HG02884 (cell line): ENCODE measurements around the gene P2RY10.
"Not testable (repeated sequence)": the region's sequence is repeated elsewhere in the genome, so short reads cannot be mapped to it uniquely, and the experiment has no call there.

Experiments used
- ATAC-seq: cut with Tn5 transposase; IDR thresholded peaks from one replicate; pipeline ENCODE4 v1.9.1; 2021; ENCODE audit warnings: mild to moderate bottlenecking, moderate library complexity; ENCODE audit not compliant: unreplicated experiment

Gene P2RY10

GRCh38 chrX:78945186-78945912 lies at the start of gene P2RY10:
Gene P2RY10, plus strand, starts transcription at chrX:78945391. Its CDS starts 15,130 bp downstream, at chrX:78960521.
- ATAC-seq: peak; percentile 51

GRCh38 chrX:78922754-78923153 lies 22.4 kb upstream of the P2RY10 start:
- no peak for ATAC-seq

DNA sequence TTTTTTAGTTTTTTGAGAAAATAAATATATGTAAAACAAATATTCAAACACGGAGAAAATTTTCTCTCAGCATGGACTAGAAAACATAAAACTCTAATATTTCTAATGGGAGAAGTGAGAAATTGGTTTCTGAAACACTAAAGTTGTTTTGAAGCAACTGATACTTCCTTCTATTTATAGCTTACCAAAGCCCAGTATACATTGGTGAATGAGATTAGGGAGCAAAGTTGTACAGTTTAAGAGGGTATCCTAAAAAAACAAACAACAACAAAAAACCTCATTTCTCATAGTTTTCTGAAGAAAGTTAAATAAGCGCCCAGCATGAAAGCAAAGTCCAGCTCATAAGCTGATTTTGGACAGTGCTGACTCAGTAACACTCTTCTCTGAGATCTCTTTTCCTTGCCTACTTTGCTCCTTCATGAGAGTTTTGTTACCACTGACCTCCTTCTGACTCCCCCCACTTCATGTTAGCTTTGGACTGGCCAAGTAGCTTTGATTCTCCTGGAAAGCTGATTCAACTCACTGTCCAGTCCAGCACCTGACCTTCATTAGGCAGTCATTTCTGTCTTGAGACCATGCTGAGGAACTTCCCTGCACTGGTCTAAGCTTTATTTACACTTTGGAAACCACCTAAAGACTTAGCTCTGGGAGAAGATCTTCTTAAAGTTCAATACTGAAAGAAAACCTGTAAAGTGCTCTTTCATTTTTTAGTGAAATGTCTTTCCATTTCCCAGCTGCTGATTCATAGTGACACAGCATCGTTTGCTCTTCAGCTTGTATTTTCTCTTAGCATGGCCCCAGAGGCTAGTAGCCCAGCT lies 21.8 kb upstream of the P2RY10 start:
- peak; percentile 93 for ATAC-seq

DNA sequence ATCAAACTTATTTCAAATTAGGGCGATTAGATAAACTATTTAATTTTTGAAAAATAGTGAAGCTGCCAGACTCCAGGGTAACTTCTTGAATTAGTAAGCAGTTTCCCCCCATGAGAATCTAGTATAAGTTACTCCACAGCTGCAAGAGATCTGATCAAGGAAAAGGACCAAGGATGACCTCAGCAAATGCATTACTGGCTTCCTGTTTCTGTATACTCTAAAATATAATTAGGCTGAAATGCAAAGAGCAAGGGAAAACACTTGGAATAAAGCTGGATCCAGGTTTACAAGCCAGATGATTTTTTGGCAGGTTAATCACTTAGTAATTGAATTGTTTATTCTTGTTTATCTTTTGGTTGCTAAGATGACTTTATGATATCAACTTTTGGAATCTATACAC lies 13.4 kb upstream of the P2RY10 start:
- no peak for ATAC-seq

DNA sequence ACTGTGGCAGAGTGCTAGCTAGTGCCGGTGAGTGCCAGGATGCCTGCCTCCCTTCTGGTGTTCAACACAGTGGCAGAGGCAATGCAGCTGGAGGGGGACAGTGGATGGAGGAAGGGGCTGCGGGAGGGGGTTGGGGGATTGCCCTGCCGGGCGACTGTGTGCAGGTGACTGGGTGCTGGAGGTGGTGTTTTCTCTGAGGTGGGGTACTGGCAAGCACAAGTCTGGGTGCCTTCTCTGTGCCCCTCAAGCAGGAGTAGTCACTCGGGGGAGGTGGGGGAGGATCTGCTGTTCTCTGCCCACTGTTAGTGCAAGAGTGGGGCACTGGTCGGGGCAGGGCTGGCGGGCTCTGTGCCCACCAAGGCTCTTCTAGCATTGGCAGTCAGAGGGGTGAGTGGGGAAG lies 10.3 kb upstream of the P2RY10 start:
- no peak for ATAC-seq

GRCh38 chrX:78944351-78944750 lies 840 bp upstream of the P2RY10 start:
- ATAC-seq: no peak

DNA sequence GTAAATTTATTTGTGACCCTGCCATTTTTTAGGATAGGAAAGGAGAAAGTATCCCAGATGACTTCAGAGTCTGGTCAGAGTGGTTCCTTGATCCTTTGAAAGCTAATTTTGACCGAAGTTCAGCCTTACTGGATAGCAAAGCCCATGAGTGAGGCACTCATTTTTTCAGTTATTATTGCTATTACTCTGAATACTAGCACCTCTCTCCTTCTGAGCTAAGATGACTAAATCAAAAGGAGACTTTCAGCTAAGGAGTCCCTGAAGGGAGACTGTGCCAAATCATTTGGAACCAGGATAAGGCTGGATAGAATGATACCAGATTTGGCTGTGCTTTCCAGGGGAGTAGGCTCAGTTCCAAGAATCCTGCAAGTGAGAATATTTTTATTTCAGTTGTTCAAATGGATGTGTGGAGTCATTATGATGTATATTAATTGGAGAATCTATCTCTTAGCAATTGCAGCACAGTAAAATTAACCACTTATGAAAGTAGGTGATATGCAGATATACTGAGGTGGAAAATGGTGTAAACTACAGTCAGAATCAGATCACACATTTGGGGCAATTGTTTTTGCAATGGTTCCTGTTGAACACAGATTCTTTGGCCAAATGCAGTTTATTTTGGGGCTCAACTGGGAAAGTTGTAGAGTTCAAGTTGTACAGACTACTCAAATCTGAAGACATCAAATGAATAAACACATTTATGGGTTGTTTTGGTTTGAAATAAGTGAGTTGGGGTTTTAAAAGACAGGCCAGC lies 1.2 kb downstream of the P2RY10 start:
- no peak for ATAC-seq

DNA sequence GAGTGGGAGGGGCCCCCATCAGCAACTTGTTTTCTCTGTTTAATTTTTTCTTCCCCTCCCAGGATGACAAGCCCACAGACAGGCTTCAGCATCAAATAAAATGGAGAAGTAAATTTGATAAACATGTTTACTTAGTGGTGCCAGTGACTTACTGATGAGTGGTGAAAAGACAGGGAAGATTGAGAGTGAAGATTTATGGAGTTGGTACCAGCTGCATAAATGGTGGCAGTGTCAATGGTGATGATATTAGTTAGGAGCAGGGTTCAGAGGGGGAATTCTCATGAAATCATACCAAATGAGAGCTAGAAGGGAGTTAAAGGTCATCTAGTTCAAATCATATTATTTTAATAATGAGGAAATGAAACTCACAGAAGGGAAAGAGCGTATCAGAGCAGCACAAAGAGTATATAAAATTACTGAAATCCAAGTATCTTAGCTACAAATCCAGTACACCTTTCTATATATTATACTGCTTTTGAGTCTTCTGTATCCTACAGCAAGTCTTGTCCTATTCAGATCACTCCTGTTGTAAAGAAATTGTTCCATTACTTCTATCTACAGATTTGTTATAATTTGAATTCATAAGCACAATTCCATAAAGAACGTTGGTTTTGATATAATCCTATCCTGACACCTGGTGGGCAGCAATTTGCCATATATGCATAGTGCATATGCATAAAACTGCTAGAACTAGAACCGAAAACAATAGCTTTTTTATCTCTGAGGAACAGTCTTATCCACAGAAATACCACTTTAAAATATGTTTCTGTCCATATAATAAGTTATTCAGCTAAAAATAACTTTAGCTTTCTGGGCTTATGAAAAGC lies 5.0 kb downstream of the P2RY10 start:
- no peak for ATAC-seq

DNA sequence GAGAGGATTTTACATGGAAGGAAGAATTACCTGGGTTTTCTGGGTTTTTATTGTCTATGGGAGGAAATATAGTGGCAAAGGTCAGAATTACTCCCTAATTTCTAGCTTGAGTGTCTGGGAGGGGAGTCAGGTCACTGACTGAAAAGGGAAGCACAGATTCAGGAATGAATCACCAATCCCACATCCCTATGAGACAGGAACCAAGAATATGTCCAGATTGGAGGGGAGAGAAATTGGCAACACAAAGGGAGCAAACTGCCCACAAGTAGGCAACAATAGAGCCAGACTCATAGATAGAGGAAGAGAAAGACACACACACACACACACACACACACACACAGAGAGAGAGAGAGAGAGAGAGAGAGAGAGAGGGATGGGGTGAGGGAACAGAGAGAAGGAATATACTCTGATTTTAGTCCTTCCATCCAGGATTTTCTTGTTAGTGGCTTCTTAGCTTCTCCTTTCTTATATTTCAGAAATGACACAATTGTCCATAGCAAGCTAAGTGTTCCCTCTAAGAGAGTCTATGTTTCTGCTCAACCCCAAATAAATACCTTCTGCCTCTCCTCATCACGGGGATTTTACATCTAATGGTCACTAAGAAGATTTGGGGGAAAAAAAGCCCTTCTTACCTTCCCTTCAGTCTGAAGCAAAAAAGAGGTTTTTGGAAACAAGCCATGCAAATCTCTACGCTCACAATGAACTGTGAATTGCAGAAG lies 12.0 kb downstream of the P2RY10 start:
- ATAC-seq: peak; percentile 3

- peak; percentile 75 for ATAC-seq
Measured at GRCh38 chrX:78957768-78958130, 12.6 kb downstream of the P2RY10 start.

DNA sequence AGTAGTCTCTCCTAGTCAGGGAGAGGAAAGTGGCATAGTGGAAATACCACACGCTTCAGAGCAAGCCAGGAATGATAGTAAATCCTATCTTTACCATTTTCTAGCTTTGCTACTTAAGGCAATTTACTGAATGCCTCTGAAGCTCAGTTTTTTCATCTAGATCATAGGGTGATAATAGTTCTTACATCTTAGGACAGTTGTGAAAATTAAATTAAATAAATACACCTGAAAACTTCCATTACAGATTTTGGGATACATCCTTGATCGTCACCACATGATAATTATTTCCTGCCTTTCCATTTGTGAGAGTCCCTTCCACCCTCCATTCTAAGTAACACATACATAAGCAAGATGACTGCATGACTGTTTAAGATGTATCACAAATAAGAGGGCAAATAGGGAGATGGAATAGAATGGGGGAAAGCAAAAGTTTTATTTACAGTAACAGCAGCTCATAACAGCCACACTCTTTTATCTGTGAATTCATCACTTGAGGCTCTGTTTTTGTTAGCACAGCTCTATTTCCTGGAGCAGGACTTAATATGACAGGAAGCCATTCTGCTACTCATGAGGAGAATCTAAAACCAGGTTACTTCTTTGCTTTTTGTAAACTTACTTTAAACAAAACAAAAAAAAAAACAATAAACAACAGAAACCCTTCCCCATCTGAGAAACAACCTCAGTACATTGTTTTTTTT lies 13.4 kb downstream of the P2RY10 start:
- no peak for ATAC-seq

DNA sequence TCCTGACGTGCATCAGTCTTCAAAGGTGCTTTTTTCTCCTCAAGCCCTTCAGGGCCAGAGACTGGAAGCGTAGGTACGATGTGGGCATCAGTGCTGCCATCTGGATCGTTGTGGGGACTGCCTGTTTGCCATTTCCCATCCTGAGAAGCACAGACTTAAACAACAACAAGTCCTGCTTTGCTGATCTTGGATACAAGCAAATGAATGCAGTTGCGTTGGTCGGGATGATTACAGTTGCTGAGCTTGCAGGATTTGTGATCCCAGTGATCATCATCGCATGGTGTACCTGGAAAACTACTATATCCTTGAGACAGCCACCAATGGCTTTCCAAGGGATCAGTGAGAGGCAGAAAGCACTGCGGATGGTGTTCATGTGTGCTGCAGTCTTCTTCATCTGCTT lies 15.7 kb downstream of the P2RY10 start:
- ATAC-seq: no peak

- no peak for ATAC-seq
Measured at GRCh38 chrX:78964598-78964997, 19.4 kb downstream of the P2RY10 start.

DNA sequence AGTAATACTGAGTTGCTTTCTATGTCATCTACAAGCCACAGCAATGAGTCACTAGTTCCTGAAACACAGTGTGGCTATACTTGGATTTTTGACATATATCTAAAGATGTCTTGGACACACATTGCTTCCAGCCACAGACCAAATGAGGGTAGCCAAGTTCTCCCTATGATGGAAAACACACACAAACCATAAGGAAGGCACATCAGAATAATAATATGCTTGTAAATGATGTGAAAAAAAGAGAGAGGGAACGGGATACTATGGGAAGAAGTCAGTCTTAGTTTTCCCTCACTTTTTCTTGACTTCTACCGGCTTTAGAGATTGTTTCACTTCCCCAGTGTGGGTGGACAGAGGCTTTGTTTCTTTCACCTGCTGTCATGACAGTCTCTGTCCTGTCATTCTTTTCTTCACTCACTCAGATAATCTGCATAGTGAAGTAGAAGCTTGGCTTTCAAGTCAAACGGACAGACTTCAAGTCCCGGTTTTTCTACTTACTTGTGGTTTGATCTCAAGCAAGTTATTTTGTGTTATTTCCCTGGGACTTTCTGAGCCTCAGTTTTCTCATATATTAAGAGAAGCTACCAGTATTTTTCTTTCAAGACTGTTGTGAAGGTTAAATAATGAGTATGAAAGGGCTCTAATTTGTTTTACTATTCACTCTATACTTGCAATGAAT lies 34.7 kb downstream of the P2RY10 start:
- peak; percentile 97 for ATAC-seq

- ATAC-seq: no peak
Measured at GRCh38 chrX:78989349-78989748, 44.2 kb downstream of the P2RY10 start.

GRCh38 chrX:78997870-78998558 lies 52.8 kb downstream of the P2RY10 start:
- ATAC-seq: no peak

- ATAC-seq: not testable (repeated sequence)
Measured at GRCh38 chrX:79007540-79007939, 62.3 kb downstream of the P2RY10 start.
